MM.1S (cell line): ENCODE measurements around the gene ARFRP1.

ENCODE experiments used
- DNase-seq: peaks from one replicate; pipeline ENCODE4 v3.0.0-alpha.2; 2015
- H2AFZ ChIP-seq: fragments of 300-600 bp; sonication (generic); 2 replicates; pipeline ENCODE4 v1.6.0; 2016; ENCODE audit warnings: antibody characterized with exemption, low read length
- H3F3A ChIP-seq: fragments of 300-600 bp; sonication (generic); 2 replicates; pipeline ENCODE4 v1.6.1; 2016; ENCODE audit warnings: mild to moderate bottlenecking, antibody characterized with exemption, low read length, moderate library complexity, mixed read lengths; ENCODE audit not compliant: insufficient read depth
- H3K27ac ChIP-seq: fragments of 300-600 bp; sonication (generic); 2 replicates; pipeline ENCODE4 v1.5.1; 2016; ENCODE audit warnings: mild to moderate bottlenecking, low read length
- H3K27me3 ChIP-seq: fragments of 300-600 bp; sonication (generic); replicated peaks from 2 replicates; pipeline ENCODE4 v1.6.0; 2016; ENCODE audit warnings: low read length; ENCODE audit not compliant: insufficient read depth
- H3K36me3 ChIP-seq: fragments of 300-600 bp; sonication (generic); replicated peaks from 2 replicates; pipeline ENCODE4 v1.6.1; 2016; ENCODE audit warnings: mild to moderate bottlenecking, low read length, mixed read lengths; ENCODE audit not compliant: insufficient read depth
- H3K4me1 ChIP-seq: fragments of 300-600 bp; sonication (generic); 2 replicates; pipeline ENCODE4 v1.6.1; 2016; ENCODE audit warnings: low read length, mixed read lengths
- H3K4me2 ChIP-seq: fragments of 300-600 bp; sonication (generic); 2 replicates; pipeline ENCODE4 v1.6.0; 2016; ENCODE audit warnings: low read depth, low read length
- H3K4me3 ChIP-seq: fragments of 300-600 bp; sonication (generic); 2 replicates; pipeline ENCODE4 v1.5.1; 2016; ENCODE audit warnings: low read length, mixed read lengths
- H3K79me2 ChIP-seq: fragments of 300-600 bp; sonication (generic); 2 replicates; pipeline ENCODE4 v1.6.1; 2016; ENCODE audit warnings: mixed run types, low read length, mixed read lengths
- H3K9ac ChIP-seq: fragments of 300-600 bp; sonication (generic); 2 replicates; pipeline ENCODE4 v1.6.1; 2016; ENCODE audit warnings: low read length, mixed read lengths
- H3K9me2 ChIP-seq: fragments of 300-600 bp; sonication (generic); replicated peaks from 2 replicates; pipeline ENCODE4 v1.6.1; 2016; ENCODE audit warnings: mild to moderate bottlenecking, low read length, mixed read lengths; ENCODE audit not compliant: insufficient read depth
- H3K9me3 ChIP-seq: fragments of 300-600 bp; sonication (generic); replicated peaks from 2 replicates; pipeline ENCODE4 v1.6.1; 2016; ENCODE audit warnings: mild to moderate bottlenecking, low read length, mixed read lengths; ENCODE audit not compliant: insufficient read depth
- H4K20me1 ChIP-seq: fragments of 300-600 bp; sonication (generic); 2 replicates; pipeline ENCODE4 v1.6.1; 2016; ENCODE audit warnings: mild to moderate bottlenecking, low read length, moderate library complexity, mixed read lengths; ENCODE audit not compliant: insufficient read depth
- EZH2 ChIP-seq: fragments of 300-600 bp; sonication (generic); optimal IDR thresholded peaks from 2 replicates; pipeline ENCODE3; 2017; ENCODE audit warnings: low read depth, mild to moderate bottlenecking, antibody characterized with exemption, low read length, mixed read lengths
- EZH2phosphoT487 ChIP-seq: fragments of 300-600 bp; sonication (generic); IDR thresholded peaks from 2 replicates; pipeline ENCODE4 v1.6.1; 2018; ENCODE audit warnings: antibody characterized with exemption, low read length
- TF ChIP-seq, protein P1 (sequence below): fragments of 300-600 bp; sonication (generic); IDR thresholded peaks from 2 replicates; pipeline ENCODE4 v1.5.1; 2016; ENCODE audit warnings: antibody characterized with exemption, low read length, mixed read lengths

ARFRP1 gene

DNA sequence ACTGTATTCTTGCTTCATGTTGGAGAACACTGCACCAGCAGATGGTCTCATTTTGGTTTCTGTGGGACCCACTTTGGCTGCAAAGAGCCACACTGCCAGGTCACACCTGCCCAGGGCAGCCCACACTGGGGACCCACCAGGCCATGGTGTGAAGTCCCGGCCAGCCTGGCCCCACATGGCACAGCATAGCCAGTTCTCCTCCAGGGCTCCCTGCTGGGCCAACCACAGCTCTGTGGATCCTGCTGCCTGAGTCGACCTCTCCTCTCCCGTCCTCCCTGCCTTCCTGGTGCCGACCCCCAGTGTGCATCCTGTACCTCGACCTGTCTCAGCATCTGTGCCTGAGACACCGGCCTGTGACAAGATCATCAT, 3.0 kb downstream of the ARFRP1 start:
- Histone ChIP-seq H3K4me2 (no peak overlapping the region), H3K36me3 (no peaks in the 10 kb centered on the region; the same call in 1 of the 2 replicates), H3K9ac (no peak overlapping the region), H3F3A (peaks cover 9% of the 10 kb centered on the region; the same call in 1 of the 2 replicates), H3K4me1 (peaks cover 14% of the 10 kb centered on the region), H3K27ac (no peak overlapping the region), H3K79me2 (peaks cover 53% of the 10 kb centered on the region), H3K4me3 (no peak overlapping the region), H4K20me1 (peaks cover 4% of the 10 kb centered on the region; the same call in 1 of the 2 replicates), H2AFZ (no peak overlapping the region), H3K27me3 (no peaks in the 10 kb centered on the region), H3K9me2 (no peaks in the 10 kb centered on the region), H3K9me3 (no peaks in the 10 kb centered on the region)
- TF ChIP-seq, protein P1, sequence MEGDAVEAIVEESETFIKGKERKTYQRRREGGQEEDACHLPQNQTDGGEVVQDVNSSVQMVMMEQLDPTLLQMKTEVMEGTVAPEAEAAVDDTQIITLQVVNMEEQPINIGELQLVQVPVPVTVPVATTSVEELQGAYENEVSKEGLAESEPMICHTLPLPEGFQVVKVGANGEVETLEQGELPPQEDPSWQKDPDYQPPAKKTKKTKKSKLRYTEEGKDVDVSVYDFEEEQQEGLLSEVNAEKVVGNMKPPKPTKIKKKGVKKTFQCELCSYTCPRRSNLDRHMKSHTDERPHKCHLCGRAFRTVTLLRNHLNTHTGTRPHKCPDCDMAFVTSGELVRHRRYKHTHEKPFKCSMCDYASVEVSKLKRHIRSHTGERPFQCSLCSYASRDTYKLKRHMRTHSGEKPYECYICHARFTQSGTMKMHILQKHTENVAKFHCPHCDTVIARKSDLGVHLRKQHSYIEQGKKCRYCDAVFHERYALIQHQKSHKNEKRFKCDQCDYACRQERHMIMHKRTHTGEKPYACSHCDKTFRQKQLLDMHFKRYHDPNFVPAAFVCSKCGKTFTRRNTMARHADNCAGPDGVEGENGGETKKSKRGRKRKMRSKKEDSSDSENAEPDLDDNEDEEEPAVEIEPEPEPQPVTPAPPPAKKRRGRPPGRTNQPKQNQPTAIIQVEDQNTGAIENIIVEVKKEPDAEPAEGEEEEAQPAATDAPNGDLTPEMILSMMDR: no peak
- TF ChIP-seq EZH2phosphoT487 (no peak), EZH2 (no peak)
- no peak for DNase-seq

DNA sequence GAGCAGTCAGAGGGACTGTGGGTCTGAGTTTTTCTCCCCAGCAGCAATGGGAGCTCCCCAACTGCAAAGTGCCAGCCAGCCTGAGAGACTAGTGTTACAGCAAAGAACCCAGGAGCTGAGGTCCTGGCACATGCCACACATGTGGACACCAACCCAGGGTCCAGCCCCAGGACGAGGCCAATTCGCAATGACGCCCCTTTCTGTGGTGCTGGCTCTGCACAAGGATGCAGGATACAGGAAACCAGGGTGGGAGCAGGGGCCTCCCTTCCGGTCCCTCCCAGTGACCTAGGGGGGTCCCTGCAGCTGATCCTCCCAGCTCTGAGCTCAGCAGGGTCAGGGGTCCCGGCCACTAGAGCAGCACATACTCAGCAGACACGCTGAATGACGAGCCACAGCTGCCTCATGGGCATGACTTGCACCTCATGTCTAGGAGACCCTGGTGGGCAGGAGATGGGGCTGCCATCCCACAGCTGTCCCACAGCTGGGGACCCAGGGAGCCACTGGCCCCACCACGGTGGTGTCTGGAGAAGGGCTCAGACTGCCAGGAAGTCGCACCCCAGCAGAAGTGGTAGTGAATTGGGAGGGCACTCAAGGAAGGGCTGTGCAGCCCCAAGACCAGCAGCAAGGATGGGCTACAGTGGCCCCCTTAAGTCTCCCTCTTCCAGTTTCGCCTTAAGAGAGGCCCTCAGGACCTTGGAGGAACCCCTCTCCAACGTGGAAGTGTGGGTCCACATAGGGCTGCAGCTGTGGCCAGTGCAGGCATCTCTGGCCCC, 3.6 kb downstream of the ARFRP1 start:
- no peaks in the 10 kb centered on the region; the same call in 1 of the 2 replicates for H3K36me3 ChIP-seq

DNA sequence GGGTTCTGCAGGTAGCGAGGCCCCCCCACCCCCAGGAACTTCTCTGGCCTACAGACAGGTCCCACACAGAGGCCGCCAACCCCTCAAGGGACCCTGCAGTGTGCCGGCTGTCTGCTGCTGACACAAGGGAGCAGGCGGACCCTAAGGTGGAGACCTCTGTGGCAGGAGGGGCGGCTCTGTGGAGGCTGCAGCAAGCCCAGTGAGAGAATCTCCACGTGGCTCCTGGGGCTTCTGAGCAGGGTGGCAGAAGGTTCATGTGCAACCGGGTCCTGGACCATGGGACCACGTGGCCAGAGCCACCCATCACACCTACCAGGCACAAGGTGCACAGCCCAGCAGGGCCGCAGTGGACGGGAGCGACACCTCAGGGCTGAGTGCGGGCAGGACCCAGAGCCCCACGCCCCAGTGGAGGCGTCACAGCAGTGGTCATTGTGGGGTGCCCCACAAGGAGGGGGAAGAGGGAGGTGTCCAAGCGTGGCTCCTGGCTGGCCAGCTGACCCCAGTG, 4.3 kb downstream of the ARFRP1 start:
- H3K9ac ChIP-seq: no peak overlapping the region

More for the DNA sequence above, 3.6 kb downstream of the ARFRP1 start:
- peaks cover 49% of the 10 kb centered on the region for H3K79me2 ChIP-seq
- no peak for DNase-seq
- no peaks in the 10 kb centered on the region for H3K9me2 ChIP-seq
- H3K9me3 ChIP-seq: no peaks in the 10 kb centered on the region
- H3F3A ChIP-seq: peaks cover 9% of the 10 kb centered on the region; the same call in 1 of the 2 replicates
- no peak for TF ChIP-seq EZH2phosphoT487
- TF ChIP-seq, protein P1: no peak
- H3K27me3 ChIP-seq: no peaks in the 10 kb centered on the region
- peaks cover 4% of the 10 kb centered on the region; the same call in 1 of the 2 replicates for H4K20me1 ChIP-seq
- no peak overlapping the region for H2AFZ ChIP-seq
- H3K4me1 ChIP-seq: peaks cover 13% of the 10 kb centered on the region
- no peak overlapping the region for H3K27ac ChIP-seq
- H3K9ac ChIP-seq: no peak overlapping the region
- no peak overlapping the region for H3K4me3 ChIP-seq
- no peak overlapping the region for H3K4me2 ChIP-seq

More for the DNA sequence above, 4.3 kb downstream of the ARFRP1 start:
- Histone ChIP-seq H3K4me3 (no peak overlapping the region), H3K9me3 (no peaks in the 10 kb centered on the region), H3K79me2 (peaks cover 42% of the 10 kb centered on the region), H4K20me1 (peaks cover 4% of the 10 kb centered on the region; the same call in 1 of the 2 replicates), H3K9me2 (no peaks in the 10 kb centered on the region), H3K36me3 (no peaks in the 10 kb centered on the region; the same call in 1 of the 2 replicates), H3K27ac (no peak overlapping the region), H3F3A (peaks cover 9% of the 10 kb centered on the region; the same call in 1 of the 2 replicates), H3K4me2 (no peak overlapping the region), H3K4me1 (peaks cover 6% of the 10 kb centered on the region), H3K27me3 (no peaks in the 10 kb centered on the region), H2AFZ (no peak overlapping the region)
- TF ChIP-seq, protein P1: no peak
- no peak for DNase-seq
